Progenitor cell of endocrine pancreas (in vitro differentiated cells): ENCODE results near the gene L3MBTL1. TPM values are rescaled to one million over a fixed set of nuclear protein-coding genes. Genes with fewer than 3 reads are reported as not detected.
"Not testable (repeated sequence)": the region's sequence is repeated elsewhere in the genome, so short reads cannot be mapped to it uniquely, and the experiment has no call there.

Experiments used
- DNase-seq: peaks from one replicate; pipeline ENCODE4 v3.0.0; 2021; ENCODE audit warnings: low spot score; ENCODE audit not compliant: unreplicated experiment
- H3K27ac Mint-ChIP-seq: 2 replicates; pipeline ENCODE4 v1.8.0; 2021; ENCODE audit warnings: mild to moderate bottlenecking, moderate library complexity, mixed read lengths
- H3K27me3 Mint-ChIP-seq: 2 replicates; pipeline ENCODE4 v1.8.0; 2021; ENCODE audit warnings: mixed read lengths
- H3K36me3 Mint-ChIP-seq: 2 replicates; pipeline ENCODE4 v1.8.0; 2022; ENCODE audit warnings: mixed read lengths; ENCODE audit not compliant: insufficient read depth
- H3K4me1 Mint-ChIP-seq: 2 replicates; pipeline ENCODE4 v1.8.0; 2021; ENCODE audit warnings: low read depth, mixed read lengths
- H3K4me3 Mint-ChIP-seq: 2 replicates; pipeline ENCODE4 v1.8.0; 2021; ENCODE audit warnings: low read depth, mild to moderate bottlenecking, moderate library complexity, mixed read lengths
- H3K9me3 Mint-ChIP-seq: 2 replicates; pipeline ENCODE4 v1.8.0; 2021; ENCODE audit warnings: low read depth, mixed read lengths
- total RNA-seq: library from RNA; stranded (reverse); gene quantifications from 2 replicates; pipeline ENCODE4 v1.2.1, GENCODE V29; 2021
- TF ChIP-seq, protein P1 (sequence below): fragments of 200-600 bp; sonication (generic); IDR thresholded peaks from one replicate; pipeline ENCODE4 v1.5.0; 2021; ENCODE audit warnings: antibody characterized with exemption, mild to moderate bottlenecking; ENCODE audit not compliant: unreplicated experiment

L3MBTL1 gene
- total RNA-seq, 1 donor from 2014 or later, result 45.7 TPM

DNA sequence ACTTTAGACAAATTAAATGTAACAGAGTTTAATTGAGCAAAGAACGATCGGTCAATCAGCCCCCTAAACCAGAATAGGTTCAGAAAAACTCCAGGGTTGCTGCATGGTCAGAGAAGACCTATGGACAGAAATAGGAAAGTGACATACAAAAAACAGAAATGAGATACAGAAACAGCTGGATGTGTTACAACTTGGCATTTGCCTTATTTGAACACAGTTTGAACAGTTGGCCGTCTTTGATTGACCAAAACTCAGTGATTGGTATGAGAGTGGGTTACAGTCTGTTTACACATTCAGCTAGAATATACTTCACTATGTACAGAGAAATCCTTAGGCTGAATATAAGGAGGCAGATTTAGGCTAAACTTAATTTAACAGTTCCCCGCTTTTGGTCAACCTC lies 29.9 kb upstream of the L3MBTL1 start:
- no peak overlapping the region for H3K4me3 Mint-ChIP-seq
- H3K36me3 Mint-ChIP-seq, result no peaks in the 10 kb centered on the region
- TF ChIP-seq, protein P1, sequence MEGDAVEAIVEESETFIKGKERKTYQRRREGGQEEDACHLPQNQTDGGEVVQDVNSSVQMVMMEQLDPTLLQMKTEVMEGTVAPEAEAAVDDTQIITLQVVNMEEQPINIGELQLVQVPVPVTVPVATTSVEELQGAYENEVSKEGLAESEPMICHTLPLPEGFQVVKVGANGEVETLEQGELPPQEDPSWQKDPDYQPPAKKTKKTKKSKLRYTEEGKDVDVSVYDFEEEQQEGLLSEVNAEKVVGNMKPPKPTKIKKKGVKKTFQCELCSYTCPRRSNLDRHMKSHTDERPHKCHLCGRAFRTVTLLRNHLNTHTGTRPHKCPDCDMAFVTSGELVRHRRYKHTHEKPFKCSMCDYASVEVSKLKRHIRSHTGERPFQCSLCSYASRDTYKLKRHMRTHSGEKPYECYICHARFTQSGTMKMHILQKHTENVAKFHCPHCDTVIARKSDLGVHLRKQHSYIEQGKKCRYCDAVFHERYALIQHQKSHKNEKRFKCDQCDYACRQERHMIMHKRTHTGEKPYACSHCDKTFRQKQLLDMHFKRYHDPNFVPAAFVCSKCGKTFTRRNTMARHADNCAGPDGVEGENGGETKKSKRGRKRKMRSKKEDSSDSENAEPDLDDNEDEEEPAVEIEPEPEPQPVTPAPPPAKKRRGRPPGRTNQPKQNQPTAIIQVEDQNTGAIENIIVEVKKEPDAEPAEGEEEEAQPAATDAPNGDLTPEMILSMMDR, result no peak
- peaks cover 2% of the 10 kb centered on the region for H3K4me1 Mint-ChIP-seq
- DNase-seq, result no peak
- H3K27ac Mint-ChIP-seq, result no peak overlapping the region
- H3K9me3 Mint-ChIP-seq, result no peaks in the 10 kb centered on the region
- H3K27me3 Mint-ChIP-seq, result no peaks in the 10 kb centered on the region

DNA sequence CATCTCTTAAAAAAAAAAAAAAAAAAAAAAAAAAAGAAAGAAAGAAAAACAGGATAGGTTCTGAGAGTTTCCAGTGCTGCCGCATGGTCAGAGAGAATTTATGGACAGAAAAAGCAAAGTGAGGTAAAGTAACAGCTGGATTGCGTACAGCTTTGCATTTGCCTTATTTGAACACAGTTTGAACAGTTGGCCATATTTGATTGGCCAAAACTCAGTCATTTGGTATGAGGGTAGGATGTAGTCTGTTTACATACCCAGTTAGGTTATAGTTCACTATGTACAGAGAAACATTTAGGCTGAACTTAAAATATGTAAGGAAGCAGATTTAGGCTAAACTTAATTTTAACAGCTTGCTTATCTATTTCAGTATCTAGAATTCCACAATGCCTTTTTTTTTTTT lies 17.5 kb upstream of the L3MBTL1 start:
- Mint-ChIP-seq H3K9me3 (peaks cover 14% of the 10 kb centered on the region), H3K4me3 (no peak overlapping the region), H3K4me1 (no peaks in the 10 kb centered on the region), H3K27ac (no peak overlapping the region), H3K36me3 (no peaks in the 10 kb centered on the region), H3K27me3 (no peaks in the 10 kb centered on the region)
- TF ChIP-seq, protein P1, result no peak
- DNase-seq, result no peak

DNA sequence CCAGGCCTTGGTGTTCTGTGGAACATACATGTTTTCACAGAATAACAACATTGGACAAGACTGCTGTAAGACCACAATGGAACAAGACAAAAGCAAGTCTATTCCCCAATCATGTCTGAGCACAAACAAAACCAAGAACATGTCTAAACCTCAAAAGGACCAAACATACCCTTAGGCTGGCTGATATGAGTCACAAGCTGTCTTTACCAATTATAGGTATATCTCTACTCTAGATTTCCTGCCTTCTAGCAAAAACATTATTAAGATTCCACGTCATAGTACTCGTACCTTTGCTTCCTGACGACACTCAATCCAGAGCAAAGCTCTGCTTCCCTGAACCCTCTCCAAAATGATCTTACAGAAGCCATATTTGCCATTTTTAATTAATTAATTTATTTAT lies 15.4 kb upstream of the L3MBTL1 start:
- DNase-seq, result no peak
- Mint-ChIP-seq H3K36me3 (no peaks in the 10 kb centered on the region), H3K27ac (no peak overlapping the region), H3K4me3 (no peak overlapping the region), H3K9me3 (peaks cover 8% of the 10 kb centered on the region), H3K4me1 (no peaks in the 10 kb centered on the region), H3K27me3 (no peaks in the 10 kb centered on the region)
- TF ChIP-seq, protein P1, result no peak

DNA sequence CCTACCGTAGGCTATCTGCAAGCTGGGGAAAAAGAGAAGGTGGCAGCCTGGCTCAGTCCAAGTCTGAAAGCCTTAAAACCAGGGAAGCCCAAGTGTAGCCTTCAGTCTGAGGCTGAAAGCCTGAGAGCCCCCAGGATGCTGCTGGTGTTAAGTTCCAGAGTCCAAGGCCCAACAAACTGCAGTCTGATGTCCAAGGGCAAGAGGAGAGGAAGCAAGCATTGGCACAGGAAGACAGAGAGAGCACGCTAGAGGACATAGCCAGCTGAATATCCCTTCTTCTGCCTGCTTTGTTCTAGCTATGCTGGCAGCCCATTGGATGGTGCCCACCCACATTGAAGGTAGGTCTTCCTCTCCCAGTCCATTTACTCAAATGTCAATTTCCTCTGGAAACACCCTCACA lies 12.1 kb upstream of the L3MBTL1 start:
- Mint-ChIP-seq H3K36me3 (no peaks in the 10 kb centered on the region), H3K9me3 (no peaks in the 10 kb centered on the region), H3K27ac (no peak overlapping the region), H3K27me3 (no peaks in the 10 kb centered on the region), H3K4me1 (no peaks in the 10 kb centered on the region), H3K4me3 (no peak overlapping the region)
- TF ChIP-seq, protein P1, result no peak
- DNase-seq, result no peak

DNA sequence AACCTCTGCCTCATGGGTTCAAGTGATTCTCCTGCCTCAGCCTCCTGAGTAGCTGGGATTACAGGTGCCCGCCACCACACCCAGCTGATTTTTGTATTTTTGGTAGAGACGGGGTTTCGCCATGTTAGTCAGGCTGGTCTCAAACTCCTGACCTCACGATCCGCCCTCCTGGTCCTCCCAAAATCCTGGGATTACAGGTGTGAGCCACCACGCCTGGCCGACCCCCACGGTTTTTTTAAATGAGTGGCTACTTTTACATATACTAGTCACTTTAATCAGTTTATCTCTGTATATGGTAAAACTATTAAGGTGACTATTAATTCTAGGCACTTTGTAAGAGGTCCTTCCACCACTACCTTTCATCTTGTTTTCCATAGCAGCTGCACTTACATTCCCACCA lies 5.5 kb upstream of the L3MBTL1 start:
- DNase-seq, H3K4me1 Mint-ChIP-seq, H3K9me3 Mint-ChIP-seq, H3K4me3 Mint-ChIP-seq, H3K36me3 Mint-ChIP-seq, H3K27ac Mint-ChIP-seq: not testable (repeated sequence)
- H3K27me3 Mint-ChIP-seq, result peaks cover 29% of the 10 kb centered on the region

DNA sequence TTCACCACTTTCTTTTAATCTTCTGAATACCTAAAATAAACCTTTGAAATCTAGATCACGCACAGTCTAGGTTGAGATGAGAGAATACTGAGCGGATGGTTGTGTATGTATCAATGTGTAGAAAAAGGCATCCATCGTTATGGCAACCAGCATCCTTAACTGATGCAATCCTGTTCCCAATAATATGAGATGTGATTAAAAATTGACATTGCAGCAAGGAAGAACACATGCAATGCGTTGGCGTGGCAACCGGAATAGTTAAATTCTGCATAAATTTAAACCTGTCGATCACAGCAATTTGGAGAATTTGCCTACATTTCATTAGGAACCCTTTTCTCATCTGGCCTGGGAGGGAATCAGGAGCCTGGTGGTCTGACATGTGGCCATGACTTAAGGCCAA lies 1.3 kb upstream of the L3MBTL1 start:
- Mint-ChIP-seq H3K4me1 (no peaks in the 10 kb centered on the region), H3K9me3 (no peaks in the 10 kb centered on the region), H3K4me3 (peak overlapping the region; percentile 25), H3K27me3 (peaks cover 32% of the 10 kb centered on the region), H3K36me3 (no peaks in the 10 kb centered on the region), H3K27ac (no peak overlapping the region)
- DNase-seq, result no peak
- TF ChIP-seq, protein P1, result no peak
